K562 (cell line): ENCODE measurements around the gene LYZL6. TPM values are rescaled to one million over a fixed set of nuclear protein-coding genes. Genes with fewer than 3 reads are reported as not detected.

Experiments used
- ATAC-seq: fragments of 200-7000 bp; cut with Tn5 transposase; 3 replicates; pipeline ENCODE4 v1.9.1; 2020; ENCODE audit warnings: moderate library complexity
- Bru-seq: library from RNA; stranded (reverse); fragments of 400-500 nt; gene quantifications from one replicate; lab custom pipeline; 2021; lab: Mats Ljungman, UMichigan
- BruChase-seq, 2 experiments: library from RNA; stranded (reverse); fragments of 400-500 nt; gene quantifications; one replicate each; lab custom pipeline; 2021; lab: Mats Ljungman, UMichigan
- BruUV-seq: library from RNA; stranded (reverse); fragments of 400-500 nt; replicated peaks from 2 replicates; lab custom pipeline; 2021; lab: Mats Ljungman, UMichigan
- CTCF ChIA-PET: fragments of 300-600 bp; formaldehyde crosslinking; extraction: SDS; loops from one replicate; lab custom pipeline; 2021; ENCODE audit warnings: low intra/inter-chr PET ratio; lab: Yijun Ruan, JAX
- POLR2A ChIA-PET: fragments of 300-600, 350-650 bp; sonication (Branson Sonifier 250); formaldehyde crosslinking; extraction: SDS; loops from one replicate; lab custom pipeline; 2021; ENCODE audit warnings: antibody characterized with exemption, inconsistent platforms; lab: Yijun Ruan, JAX
- DNase-seq, 4 experiments: peaks; one replicate each; pipeline versions ENCODE4 v3.0.0 to v3.0.0-alpha.2; 2011 to 2018; ENCODE audit warnings: low spot score in 3 of 4, mixed read lengths in 3 of 4; ENCODE audit errors: extremely low read depth in 1 of 4
- FAIRE-seq: peaks from 2 replicates; lab custom pipeline; 2011; peaks lifted over from hg19 to GRCh38; lab: Jason Lieb, UNC
- H2AFZ ChIP-seq: 2 replicates; pipeline ENCODE4 v1.6.0; 2011; ENCODE audit warnings: low read depth, low read length, control low read depth, inconsistent platforms
- H3K27ac ChIP-seq: fragments of 200-600 bp; 3 replicates; pipeline ENCODE4 v1.8.0; 2011; ENCODE audit warnings: low read depth, mild to moderate bottlenecking, control low read depth, inconsistent platforms, low read length, moderate library complexity, mixed read lengths; ENCODE audit errors: extremely low read depth
- H3K27me3 ChIP-seq, 2 experiments: fragments of 300-600 bp in 1 of 2; 2 replicates in 1 of 2; 3 replicates in 1 of 2; pipeline versions ENCODE4 v1.6.0 to v1.8.0; 2011; ENCODE audit warnings: inconsistent platforms in 2 of 2, low read length in 2 of 2, mild to moderate bottlenecking in 1 of 2, mixed read lengths in 1 of 2, moderate library complexity in 1 of 2; ENCODE audit not compliant: control insufficient read depth in 2 of 2, insufficient read depth in 2 of 2
- H3K36me3 ChIP-seq: fragments of 300-600 bp; 3 replicates; pipeline ENCODE4 v1.8.0; 2011; ENCODE audit warnings: mild to moderate bottlenecking, low read length, inconsistent platforms; ENCODE audit not compliant: control insufficient read depth, insufficient read depth
- H3K4me1 ChIP-seq, 2 experiments: fragments of 200-600 bp in 1 of 2; replicated peaks in 1 of 2; 2 replicates in 1 of 2; 3 replicates in 1 of 2; pipeline versions ENCODE4 v1.5.1 to v1.8.0; 2011; ENCODE audit warnings: inconsistent platforms in 2 of 2, low read length in 2 of 2, mild to moderate bottlenecking in 1 of 2, mixed read lengths in 1 of 2, moderate library complexity in 1 of 2; ENCODE audit not compliant: control insufficient read depth in 2 of 2, insufficient read depth in 2 of 2
- H3K4me2 ChIP-seq: 2 replicates; pipeline ENCODE4 v1.6.1; 2011; ENCODE audit warnings: low read length, control low read depth, inconsistent platforms, mixed read lengths; ENCODE audit not compliant: insufficient read depth
- H3K4me3 ChIP-seq: fragments of 200-600 bp; sonication (generic), shearing (Covaris generic); 2 replicates; pipeline ENCODE4 v1.5.1; 2016; ENCODE audit warnings: control low read depth, inconsistent platforms
- H3K79me2 ChIP-seq: fragments of 200-600 bp; 3 replicates; pipeline ENCODE4 v1.8.0; 2011; ENCODE audit warnings: low read length, inconsistent platforms; ENCODE audit not compliant: control insufficient read depth, insufficient read depth
- H3K9ac ChIP-seq, 2 experiments: 2 replicates each; pipeline versions ENCODE4 v1.6.0 to v1.6.1; 2011; ENCODE audit warnings: low read depth in 2 of 2, low read length in 2 of 2, control low read depth in 1 of 2, inconsistent platforms in 1 of 2, mild to moderate bottlenecking in 1 of 2, mixed read lengths in 1 of 2; ENCODE audit not compliant: insufficient read depth in 1 of 2
- H3K9me1 ChIP-seq: one replicate; pipeline ENCODE4 v1.6.0; 2011; ENCODE audit warnings: inconsistent platforms, mild to moderate bottlenecking, low read length, moderate library complexity; ENCODE audit not compliant: control insufficient read depth, insufficient read depth
- H3K9me3 ChIP-seq: replicated peaks from 2 replicates; pipeline ENCODE4 v1.5.1; 2011; ENCODE audit warnings: low read depth, low read length, inconsistent platforms; ENCODE audit not compliant: control insufficient read depth, insufficient read depth
- H4K20me1 ChIP-seq: replicated peaks from 2 replicates; pipeline ENCODE4 v1.6.1; 2011; ENCODE audit warnings: low read length, inconsistent platforms, mixed read lengths; ENCODE audit not compliant: control insufficient read depth, insufficient read depth
- ATF3 ChIP-seq, 2 experiments: fragments of 450-650 bp in 1 of 2; sonication (generic) in 1 of 2; formaldehyde crosslinking in 1 of 2; IDR thresholded peaks in 1 of 2; conservative IDR thresholded peaks in 1 of 2; 2 replicates each; pipeline versions ENCODE4 v1.6.1 to v1.8.1; 2016 to 2023; ENCODE audit warnings: mild to moderate bottlenecking in 2 of 2, moderate library complexity in 2 of 2, inconsistent platforms in 1 of 2, missing genetic modification reagents in 1 of 2
- WGBS: fragments of 100-300 bp; shearing (Covaris generic); methylation state at CpG from one replicate; pipeline ENCODE4 v1.1.6; 2016; ENCODE audit warnings: low coverage, mixed read lengths; ENCODE audit not compliant: insufficient coverage; ENCODE audit errors: missing lambda C conversion rate; 5-methylcytosine and 5-hydroxymethylcytosine counted together
- in situ Hi-C: fragments of 300-500 bp; cut with MboI; formaldehyde crosslinking; loops from 4 replicates; pipeline ENCODE4 v1.15.0; 2018; ENCODE audit warnings: inconsistent platforms, mixed read lengths
- intact Hi-C: fragments of 100-400 bp; cut with micrococcal nuclease; formaldehyde crosslinking; loops from 2 replicates; pipeline ENCODE4 v1.14.2; 2022
- long read RNA-seq, 3 experiments: library from polyadenylated mRNA in 2 of 3; library from RNA in 1 of 3; unstranded in 2 of 3; stranded (forward) in 1 of 3; transcript quantifications; one replicate each; pipeline ENCODE4 v2.0.0, GENCODE V29; 2019 to 2022
- polyA minus RNA-seq, 3 experiments: library from RNA; depleted of rRNA, polyadenylated mRNA; stranded (reverse); fragments of >200 nt; gene quantifications; 2 replicates each; pipeline ENCODE4 v1.2.3, GENCODE V29; 2011
- polyA plus RNA-seq, 8 experiments: library from polyadenylated mRNA; depleted of rRNA in 4 of 8; stranded (reverse) in 5 of 8; unstranded in 3 of 8; fragments of >200 nt; fragmentation: Nextera tagmentation in 2 of 8; fragmentation: Illumina TruSeq in 1 of 8; extraction: Ambion mirVana in 2 of 8; extraction: Trizol in 1 of 8; gene quantifications; 2 replicates each; pipeline versions ENCODE4 v1.2.1 to v1.2.3, GENCODE V29; 2011 to 2014; ENCODE audit warnings: inconsistent platforms in 1 of 8, missing spikeins in 1 of 8
- total RNA-seq, 7 experiments: library from RNA; depleted of rRNA in 6 of 7; stranded (reverse); fragments of >200 nt in 6 of 7; fragmentation: Illumina TruSeq in 2 of 7; extraction: Trizol in 2 of 7; gene quantifications; 2 replicates each; pipeline versions ENCODE4 v1.2.1 to v1.2.3, GENCODE V29; 2011 to 2021; ENCODE audit warnings: low replicate concordance in 1 of 7
- TF ChIP-seq, protein P1 (sequence below): fragments of 250-450 bp; sonication (Bioruptor Pico); IDR thresholded peaks from 2 replicates; pipeline ENCODE4 v1.9.0; 2021; ENCODE audit warnings: mild to moderate bottlenecking

Gene LYZL6
- total RNA-seq (2011; cell fraction: chromatin; rRNA removed; ENCODE audit: low replicate concordance): not detected in 2 replicates
- total RNA-seq (2011; cell fraction: nucleolus; rRNA removed): not detected in 2 replicates
- total RNA-seq (2011; cell fraction: nucleoplasm; rRNA removed): not detected in 2 replicates
- total RNA-seq (2014; rRNA removed) (not detected in 2 replicates), total RNA-seq (2014; rRNA removed; fragmentation: Illumina TruSeq; extraction: Trizol) (not detected in 2 replicates), total RNA-seq (2015; rRNA removed; fragmentation: Illumina TruSeq; extraction: Trizol) (not detected in 2 replicates), total RNA-seq (2021) (not detected in 2 replicates), polyA plus RNA-seq (2011; rRNA removed) (not detected in 2 replicates), polyA plus RNA-seq (2014; fragmentation: Illumina TruSeq; extraction: Trizol) (not detected in 2 replicates), polyA plus RNA-seq (2014; fragmentation: Nextera tagmentation; extraction: Ambion mirVana) (not detected), polyA plus RNA-seq (2014; rRNA removed) (not detected in 2 replicates), polyA minus RNA-seq (2011; rRNA and poly(A)+ RNA removed) (not detected in 2 replicates), Bru-seq, nascent RNA (percentile 18 among the genes with signal in this experiment), BruChase-seq, experiment 1, labeled RNA remaining after a 2-hour chase (not detected), BruChase-seq, experiment 2, labeled RNA remaining after a 6-hour chase (not detected)
- not detected in 2 replicates for polyA plus RNA-seq (2011; cell fraction: cytosol; rRNA removed)
- not detected in 2 replicates for polyA plus RNA-seq (2011; cell fraction: nucleus; rRNA removed)
- polyA plus RNA-seq (2012): not detected in 2 replicates
- not detected in 2 replicates for polyA minus RNA-seq (2011; cell fraction: cytosol; rRNA and poly(A)+ RNA removed)
- polyA minus RNA-seq (2011; cell fraction: nucleus; rRNA and poly(A)+ RNA removed): not detected in 2 replicates
- long read RNA-seq, experiment 1: 0 reads
- long read RNA-seq, experiment 2: 0 reads
- long read RNA-seq, experiment 3: 0 reads

GRCh38 chr17:35943537-35943936, at the start of gene LYZL6:
LYZL6 (minus strand) TSS chr17:35943713; CDS start chr17:35939356, 4,357 bp downstream.
- POLR2A ChIA-PET: interaction anchor here (0.8 to 1.3 kb wide), 6 partner anchors 12 to 135 kb away, joined by 3 to 9 read pairs (median 4); no protein-coding TSS in a partner anchor
- intact Hi-C loops (loop anchor here (2.0 to 10.0 kb wide), 3 partner anchors 31 to 179 kb away; partner anchors contain the start of gene C17orf50), in situ Hi-C loops (no loop called here)
- peak within 1 kb of the TSS; percentile 32 for H3K4me2 ChIP-seq
- CTCF ChIA-PET: no interaction called here
- ATAC-seq: no peak
- TF ChIP-seq ATF3 (IDR thresholded peaks at IDR 0.05): peak; percentile 51
- no peak for TF ChIP-seq ATF3 (CRISPR knock-in tag; conservative IDR thresholded peaks at IDR 0.05)
- TF ChIP-seq, protein P1, sequence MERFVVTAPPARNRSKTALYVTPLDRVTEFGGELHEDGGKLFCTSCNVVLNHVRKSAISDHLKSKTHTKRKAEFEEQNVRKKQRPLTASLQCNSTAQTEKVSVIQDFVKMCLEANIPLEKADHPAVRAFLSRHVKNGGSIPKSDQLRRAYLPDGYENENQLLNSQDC (CRISPR knock-in tag): no peak
- H3K4me1 ChIP-seq: peaks cover 7 to 18% of the 10 kb centered on the region in 2 experiments; a peak in 3 of 5 replicates
- H3K27me3 ChIP-seq: no peaks in the 10 kb centered on the region
- H4K20me1 ChIP-seq: no peaks in the 10 kb centered on the region
- H2AFZ ChIP-seq: peak within 1 kb of the TSS; percentile 15; the same call in 1 of the 2 replicates
- BruUV-seq: no TSS peak
- no peak for DNase-seq
- no peak within 1 kb of the TSS for H3K9ac ChIP-seq
- H3K9me3 ChIP-seq: no peaks in the 10 kb centered on the region
- 41% methylated on average over 2 of the region's 2 CpGs for WGBS
- peaks cover 3% of the 10 kb centered on the region for H3K9me1 ChIP-seq
- H3K36me3 ChIP-seq: no peaks in the 10 kb centered on the region
- peak within 1 kb of the TSS; percentile 33; the same call in 1 of the 3 replicates for H3K27ac ChIP-seq
- H3K4me3 ChIP-seq: no peak within 1 kb of the TSS
- H3K79me2 ChIP-seq: no peaks in the 10 kb centered on the region
- FAIRE-seq: no peak
